Naive B cell (primary cell): ENCODE measurements around the gene SPIN1. TPM values are rescaled to one million over a fixed set of nuclear protein-coding genes. Genes with fewer than 3 reads are reported as not detected.

Source experiments
- polyA plus RNA-seq, 6 donors: library from polyadenylated mRNA; unstranded; fragments of 300-500 nt; fragmentation: Illumina TruSeq; gene quantifications; one replicate each; pipeline ENCODE4 v1.2.3, GENCODE V29; 2021; ENCODE audit warnings: low read depth in 6 of 6

Gene SPIN1
- polyA plus RNA-seq, 6 donors from 2014 or later: 15.4 to 32.6 (median 23.0) TPM

Other genes with a start within 250 kb of the SPIN1 start
- not detected for gene SPATA31C2, start 250.0 kb upstream of the SPIN1 start, polyA plus RNA-seq
- gene NXNL2, start 146.7 kb downstream of the SPIN1 start, polyA plus RNA-seq: not detected